Stimulated activated CD4-positive, alpha-beta T cell treated with anti-CD3 and anti-CD28 coated beads, TNF-alpha, amount 100 ng/mL, for 1 hour (primary cell): ENCODE measurements around the gene KRT74.

ENCODE experiments used
- DNase-seq, 3 donors: peaks; one replicate each; pipeline ENCODE4 v3.0.0-alpha.2; 2020; ENCODE audit warnings: low read depth in 3 of 3, low spot score in 1 of 3

KRT74 gene

DNA sequence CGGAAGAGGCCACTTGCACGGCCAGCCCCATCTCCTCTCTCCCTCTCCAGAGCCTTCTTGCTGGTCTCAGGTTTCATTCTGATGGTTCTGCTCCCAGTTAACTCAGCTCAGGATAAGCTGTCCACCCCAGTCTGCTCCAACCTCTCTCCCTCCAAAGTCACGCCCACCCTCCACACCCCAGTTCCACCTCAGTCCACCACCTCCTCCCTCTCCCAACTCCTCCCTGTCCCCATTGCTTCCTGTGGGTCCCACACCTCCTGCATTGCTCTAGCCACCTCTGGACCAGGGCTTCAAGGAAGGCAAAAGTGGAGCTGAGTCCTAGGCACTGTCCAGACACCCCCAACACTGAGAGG lies 33.8 kb downstream of the KRT74 start:
- no peak for DNase-seq

DNA sequence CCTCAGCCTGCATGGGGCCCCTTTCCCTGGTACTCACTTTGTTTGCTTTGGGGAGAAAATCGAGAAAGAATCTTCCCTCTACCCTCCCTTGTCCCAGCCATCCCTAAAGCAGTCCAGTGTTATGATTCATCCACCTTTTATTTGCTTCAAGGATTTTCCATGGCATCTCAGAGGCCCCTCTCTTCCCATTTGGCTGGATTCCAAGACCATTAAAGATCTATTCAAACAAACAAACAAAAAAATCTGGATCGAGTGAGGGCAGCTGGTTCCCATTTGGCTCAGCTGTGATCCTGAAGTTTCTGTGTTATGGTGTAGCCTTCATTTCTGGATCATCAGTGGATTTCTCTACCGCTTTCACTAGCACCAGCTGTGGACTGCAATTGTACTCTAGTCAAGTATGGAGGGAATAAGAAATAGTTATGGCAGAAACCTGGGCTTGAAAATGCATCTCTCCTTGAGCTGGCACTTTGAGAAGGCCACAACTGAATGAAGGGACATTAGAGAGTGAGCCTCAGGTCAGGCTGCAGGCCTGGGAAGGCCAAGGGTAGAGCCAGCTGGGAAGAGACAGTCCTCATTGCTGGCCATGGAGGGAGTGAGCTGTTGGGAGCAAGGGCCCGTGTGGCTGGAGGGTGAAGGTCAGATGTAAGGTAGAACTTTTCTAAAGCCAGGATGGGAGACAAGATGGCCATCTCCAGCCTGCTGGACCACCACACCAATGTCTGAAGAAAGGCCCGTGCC lies 34.4 kb downstream of the KRT74 start:
- no peak for DNase-seq

DNA sequence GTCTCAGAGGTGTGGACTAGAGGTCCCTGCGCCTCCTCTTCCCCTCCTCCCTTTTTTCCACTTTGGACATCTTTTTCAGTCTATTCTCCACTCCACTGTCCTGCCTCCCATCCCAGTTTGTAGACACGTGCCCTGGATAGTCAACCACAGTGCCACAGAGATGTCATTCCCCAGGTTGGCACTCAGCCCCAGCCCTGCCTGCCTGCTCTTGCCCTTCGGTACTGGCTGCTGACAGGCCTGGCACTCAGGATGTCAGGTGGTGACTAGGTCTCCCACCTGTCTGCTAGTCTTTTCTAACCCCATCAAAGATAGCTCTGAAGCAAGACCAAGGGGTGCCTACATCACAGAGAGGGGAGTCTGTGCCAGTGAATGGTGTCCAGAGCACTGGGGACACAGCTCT lies 36.5 kb downstream of the KRT74 start:
- DNase-seq, result no peak

DNA sequence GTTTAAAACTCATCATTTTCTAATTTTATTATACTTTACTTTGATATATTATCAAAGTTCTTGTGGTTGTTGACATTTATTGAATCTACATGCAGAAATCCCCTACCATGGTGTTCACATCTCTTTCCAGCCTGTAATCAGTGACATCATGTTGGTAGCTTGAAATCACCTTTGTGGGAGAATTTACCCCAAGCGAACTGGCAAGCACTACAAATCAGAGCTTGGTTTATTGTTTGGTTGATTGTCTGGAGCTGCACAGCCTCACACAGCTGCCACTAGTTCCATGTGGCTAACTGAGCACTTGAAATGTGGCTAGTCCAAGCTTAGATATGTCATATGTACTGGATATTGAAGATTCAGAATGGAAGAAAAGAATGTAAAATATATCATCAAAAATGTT lies 38.1 kb downstream of the KRT74 start:
- DNase-seq, result no peak

- no peak for DNase-seq
Observed at GRCh38 chr12:52534482-52534881, 39.2 kb downstream of the KRT74 start.

DNA sequence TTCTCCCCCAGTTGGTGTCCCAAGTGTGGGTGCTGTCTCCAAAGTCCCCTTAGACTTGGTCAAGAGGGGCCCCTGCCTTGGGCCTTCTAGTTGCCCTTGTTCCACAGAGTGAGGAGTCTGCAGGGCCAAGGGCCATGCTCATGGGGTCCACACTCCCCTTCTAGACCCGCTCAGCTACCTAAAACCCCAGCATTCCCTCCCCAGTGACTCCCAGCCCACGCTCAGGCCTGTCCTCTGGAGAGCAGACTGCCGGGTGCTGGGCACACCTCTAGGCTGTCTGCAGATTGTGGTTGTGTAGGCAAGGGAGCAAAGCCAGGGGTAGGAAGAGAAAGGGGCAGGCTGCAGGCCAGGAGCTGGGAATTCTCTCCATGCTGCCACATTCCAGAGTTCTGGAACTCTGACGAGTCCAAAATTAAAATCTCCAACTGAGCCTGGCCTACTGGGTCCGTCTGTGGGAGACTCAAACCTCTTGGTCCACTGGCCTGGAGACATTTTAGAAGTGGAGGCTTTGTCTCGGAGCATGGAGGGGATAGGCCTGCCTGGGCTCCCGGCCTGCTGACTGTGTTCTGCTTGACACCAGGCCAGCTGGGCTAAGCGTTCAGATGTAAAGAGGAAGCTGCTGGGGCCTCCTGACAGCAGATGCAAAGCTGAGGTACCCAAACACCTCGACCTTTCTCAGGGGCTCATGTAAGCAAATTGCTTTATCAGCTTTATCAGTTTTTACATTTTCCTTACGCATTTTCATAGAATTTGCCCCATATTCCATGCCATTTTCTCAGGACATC lies 39.8 kb downstream of the KRT74 start:
- DNase-seq, result no peak

DNA sequence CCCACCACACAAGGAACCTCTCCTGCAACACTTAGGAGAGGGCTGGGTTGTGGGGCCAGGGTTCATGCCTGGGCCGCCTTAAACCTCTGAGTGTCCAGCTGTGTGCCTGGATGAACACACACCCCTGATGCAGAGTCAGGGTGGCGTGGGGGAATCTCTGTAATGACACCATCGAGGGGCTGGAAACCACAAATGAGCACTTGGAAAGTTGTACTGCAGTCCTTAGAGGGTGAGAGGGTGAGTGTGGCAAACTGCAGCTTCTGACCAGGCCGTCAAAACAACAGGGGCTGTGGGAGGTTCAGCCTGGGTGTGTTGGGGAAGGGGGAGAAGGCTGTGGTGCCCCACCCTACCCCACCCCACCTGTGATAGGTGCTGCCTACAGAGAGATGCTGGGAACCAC lies 41.0 kb downstream of the KRT74 start:
- DNase-seq, result no peak

DNA sequence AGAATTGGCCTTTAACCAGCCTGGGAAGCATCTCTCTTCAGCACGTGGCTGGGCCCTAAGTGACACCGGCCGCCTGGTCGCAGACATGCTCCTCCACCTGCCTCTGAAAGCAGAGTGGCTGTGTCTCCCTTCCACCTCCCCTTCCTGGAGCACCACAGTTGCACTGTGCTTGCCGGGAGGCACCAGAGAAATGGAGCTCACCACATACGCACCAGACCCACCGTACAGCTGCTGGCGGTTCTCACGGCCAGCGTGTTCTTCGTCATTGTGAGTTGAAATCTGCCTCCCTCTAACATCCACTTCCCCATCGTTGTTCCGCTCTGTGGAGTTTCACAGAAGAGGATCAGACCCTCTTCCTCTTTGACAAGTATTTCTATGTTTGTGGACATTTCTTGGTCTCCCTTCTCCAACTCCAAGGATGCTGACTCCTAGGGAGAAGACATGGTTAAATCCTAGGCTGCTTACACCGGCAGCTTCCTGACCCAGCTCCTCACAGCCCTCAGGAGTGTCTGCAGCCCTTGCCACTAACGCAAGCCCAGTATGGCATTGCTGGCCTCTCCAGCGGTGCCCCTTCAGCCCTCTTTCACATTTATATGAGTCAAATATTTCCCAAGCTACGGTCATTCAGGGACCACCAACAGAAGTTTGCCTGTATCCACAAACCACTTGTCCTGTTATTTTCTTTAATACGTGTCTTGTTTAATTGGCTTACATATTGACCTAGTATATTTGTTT lies 41.9 kb downstream of the KRT74 start:
- no peak for DNase-seq

DNA sequence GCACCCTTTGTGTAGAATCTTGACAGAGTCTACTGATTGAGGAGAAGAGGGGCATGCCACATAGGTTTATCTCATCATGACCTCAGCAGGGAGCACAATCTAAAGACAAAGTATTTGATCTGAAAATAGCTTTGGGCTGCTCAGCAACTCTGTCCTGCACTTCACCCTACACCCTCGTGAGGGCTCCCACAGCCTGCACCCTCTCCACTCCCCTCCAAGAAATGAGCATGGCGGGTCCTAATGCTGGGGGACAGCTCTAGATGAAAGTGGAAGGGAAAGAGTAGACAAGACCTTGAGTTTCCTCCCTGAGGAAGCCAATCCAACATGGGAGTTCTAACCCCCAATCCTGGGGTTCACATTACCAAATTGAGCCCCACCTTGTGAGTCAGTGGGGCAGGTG lies 42.7 kb downstream of the KRT74 start:
- no peak for DNase-seq

DNA sequence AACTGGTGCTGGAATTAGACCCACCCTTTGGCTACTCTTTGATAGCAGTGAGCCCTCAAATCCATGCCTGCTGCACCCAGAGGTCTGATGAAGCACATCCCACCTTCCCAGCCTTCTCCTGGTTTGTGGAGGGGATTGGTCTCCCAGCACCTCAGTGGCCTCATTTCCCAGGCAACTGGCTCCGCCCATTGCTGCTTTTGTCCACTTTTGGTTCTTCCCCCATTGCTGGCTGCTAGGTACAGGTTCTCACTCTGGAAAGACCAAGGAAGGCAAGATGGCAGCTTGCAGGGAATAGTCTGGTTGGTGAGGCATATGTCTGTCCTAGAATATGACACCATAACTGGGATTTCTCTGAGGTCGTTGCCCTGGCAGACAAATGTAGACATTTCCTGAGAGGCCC lies 43.3 kb downstream of the KRT74 start:
- no peak for DNase-seq

DNA sequence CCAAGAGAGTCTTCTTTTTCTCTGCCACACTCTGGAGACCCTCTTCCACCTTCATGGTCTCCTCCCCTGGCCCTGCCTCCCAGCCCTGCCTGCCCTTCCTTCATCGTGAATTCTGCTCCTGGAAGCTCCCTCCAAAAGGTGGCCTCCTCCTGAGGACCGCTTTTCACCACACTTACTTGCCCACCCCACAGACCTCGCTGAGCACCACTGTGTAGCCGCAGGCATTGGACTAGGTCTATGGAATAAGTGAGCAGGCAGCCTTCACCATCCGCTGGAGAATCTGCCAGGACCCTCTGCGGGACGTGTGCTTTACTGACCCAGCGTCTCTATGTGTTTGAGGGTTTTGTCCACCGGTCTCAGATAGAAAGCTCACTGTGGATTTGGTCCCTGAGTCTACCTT lies 43.8 kb downstream of the KRT74 start:
- no peak for DNase-seq

- no peak for DNase-seq
Observed at GRCh38 chr12:52529417-52529816, 44.2 kb downstream of the KRT74 start.

DNA sequence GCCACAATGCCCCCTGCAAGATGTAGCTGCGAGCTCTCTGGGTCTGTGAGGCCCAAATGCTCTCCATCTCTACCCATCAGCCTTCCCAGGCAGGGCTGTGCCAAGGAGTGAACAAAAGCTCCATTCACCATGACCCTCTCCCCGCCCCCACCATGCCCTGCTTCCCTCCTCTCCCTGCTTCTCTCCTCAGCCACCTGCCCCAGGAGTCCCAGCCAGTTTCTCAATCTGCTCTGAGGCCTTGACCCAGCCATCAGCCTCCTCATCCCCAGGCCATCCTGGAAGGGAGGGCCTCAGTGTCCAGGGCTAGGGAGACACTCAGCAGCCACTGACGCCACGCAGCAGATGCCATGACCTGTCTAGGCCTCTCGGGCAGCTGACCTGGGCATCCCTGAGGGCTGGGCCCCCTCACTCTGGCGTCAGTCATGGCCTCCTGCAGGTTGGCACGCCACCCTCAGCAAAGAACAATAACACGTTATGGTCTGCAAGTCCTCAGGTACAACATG lies 45.0 kb downstream of the KRT74 start:
- DNase-seq, result no peak

DNA sequence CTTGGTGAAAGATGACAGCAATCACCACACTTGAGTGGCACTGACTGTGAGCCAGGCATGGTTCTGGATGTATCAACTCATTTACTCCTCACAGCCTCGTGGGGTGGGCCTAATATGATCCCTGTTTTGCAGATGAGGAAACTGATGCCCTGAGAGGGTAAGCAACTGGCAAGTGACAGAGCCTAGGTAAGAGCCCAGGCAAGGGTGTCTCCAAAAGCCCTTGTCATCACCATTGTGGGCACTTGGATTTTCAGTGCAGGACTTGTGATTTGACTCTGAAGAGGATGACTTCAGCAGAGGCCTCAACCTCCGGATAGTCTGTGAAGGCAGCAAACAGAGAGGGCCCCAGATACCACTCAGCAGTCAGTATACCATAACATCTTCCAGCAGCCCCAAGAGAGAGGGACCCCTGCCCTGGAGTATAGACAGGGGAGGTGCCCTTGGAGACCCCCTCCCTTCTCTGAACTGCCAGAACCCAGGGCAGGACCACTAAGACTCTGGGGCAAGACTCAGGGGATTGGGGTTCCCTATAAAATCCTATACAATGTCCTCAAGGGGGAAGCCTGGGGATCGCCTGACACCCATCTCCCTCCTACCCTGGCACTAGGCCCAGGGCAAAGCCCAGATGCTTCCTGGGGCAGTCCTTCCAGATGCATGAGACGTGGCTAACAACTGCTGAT lies 46.4 kb downstream of the KRT74 start:
- DNase-seq, result no peak

DNA sequence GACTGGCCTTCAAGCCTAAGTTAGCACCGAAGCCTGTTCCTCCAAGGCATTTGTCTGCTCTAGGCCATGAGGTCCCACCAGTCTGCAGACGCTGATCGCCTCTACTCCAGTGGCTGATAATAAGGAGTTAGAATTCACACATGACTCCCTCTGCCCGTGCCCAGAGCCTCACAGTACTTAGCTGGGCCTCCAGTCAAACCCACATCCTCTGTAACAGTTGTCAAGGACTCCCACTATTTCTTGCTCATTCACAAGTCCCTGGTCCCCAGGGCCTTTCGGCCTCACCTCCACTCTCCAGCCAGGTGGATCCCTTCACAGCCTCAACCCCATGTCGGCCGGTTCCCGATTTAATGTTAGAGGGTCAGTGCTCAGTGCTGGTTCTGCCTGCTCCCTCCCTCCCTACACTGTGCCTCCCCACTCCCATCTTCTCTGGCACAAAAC lies 47.1 kb downstream of the KRT74 start:
- DNase-seq, result no peak

GRCh38 chr12:52525661-52526499 lies 47.8 kb downstream of the KRT74 start:
- no peak for DNase-seq

DNA sequence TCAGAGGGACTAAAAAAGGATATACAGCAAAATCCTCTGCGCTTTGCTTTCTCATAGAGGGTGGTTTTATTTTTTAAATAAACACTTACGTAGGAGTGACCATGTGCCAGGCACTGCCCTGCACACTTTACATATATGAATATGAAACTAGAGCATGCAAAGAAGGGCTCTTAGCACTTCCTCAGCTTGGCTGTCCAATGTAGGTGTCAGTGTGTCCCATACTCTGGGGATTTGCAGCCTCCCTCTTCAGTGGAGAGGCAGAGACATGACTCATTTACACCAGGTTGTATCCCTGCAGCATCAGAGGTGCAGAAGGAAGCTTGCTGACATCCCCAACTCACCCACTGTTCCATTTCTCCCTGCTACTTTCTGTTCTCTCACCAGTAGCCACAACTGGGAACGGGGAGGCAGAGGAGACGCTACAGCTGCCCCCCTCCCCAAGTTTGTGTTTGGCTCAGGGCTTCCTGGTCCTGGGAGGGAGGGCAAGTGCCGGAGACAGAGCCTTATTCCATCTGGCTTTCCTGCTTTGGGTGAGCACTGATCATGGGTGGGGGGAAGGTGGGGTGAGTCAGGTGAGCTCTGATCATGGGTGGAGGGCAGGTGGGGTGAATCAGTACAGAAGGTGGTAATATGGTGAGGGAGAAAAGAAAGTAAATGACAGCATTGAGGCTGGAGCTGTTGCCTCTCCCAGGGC lies 48.6 kb downstream of the KRT74 start:
- DNase-seq, result no peak

GRCh38 chr12:52524241-52524897 lies 49.3 kb downstream of the KRT74 start:
- no peak for DNase-seq

GRCh38 chr12:52523824-52524223 lies 49.8 kb downstream of the KRT74 start:
- no peak for DNase-seq
